ENCODE results near the gene TMEM53. TPM values are rescaled to one million over a fixed set of nuclear protein-coding genes. Genes with fewer than 3 reads are reported as not detected.

TMEM53 gene
- total and polyA plus RNA-seq, 2 donors (not counting 3 experiments of a cell fraction or from before 2014, with no cell fraction given) = 5.3 to 16.5 TPM

DNA sequence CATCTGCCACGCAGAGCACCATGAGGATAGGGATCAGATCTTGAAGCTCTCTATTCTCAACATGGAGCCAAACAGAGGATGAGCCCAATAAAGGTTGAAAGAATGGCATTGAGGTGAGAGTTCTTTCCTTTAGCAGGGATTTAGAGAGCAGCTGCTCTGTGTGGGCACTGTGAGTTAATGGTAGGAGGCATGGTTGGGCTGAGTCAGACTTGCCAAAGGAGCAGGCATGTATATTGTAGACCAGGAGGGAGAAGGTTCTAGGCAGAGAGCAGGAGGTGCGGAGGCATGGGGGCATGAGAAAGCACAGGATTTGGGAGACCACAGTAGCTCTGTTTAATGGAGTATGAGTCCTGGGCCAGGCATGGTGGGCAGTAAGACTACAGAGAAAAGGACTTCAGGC, 32.0 kb downstream of the TMEM53 start:
- Histone ChIP-seq H2AFZ (ENCODE audit: low read depth, low read length) (no peak overlapping the region), H4K20me1 (replicated peaks; ENCODE audit: control insufficient read depth, extremely low read depth, insufficient read depth, low read length) (no peaks in the 10 kb centered on the region), H3K27ac (ENCODE audit: insufficient read depth, low read depth, low read length) (no peak overlapping the region), H3K9me3 (replicated peaks; ENCODE audit: control insufficient read depth, insufficient read depth, low read length) (no peaks in the 10 kb centered on the region), H3K4me1 (ENCODE audit: control insufficient read depth, extremely low read depth, insufficient read depth, low read length) (no peaks in the 10 kb centered on the region), H3K27me3 (ENCODE audit: control insufficient read depth in 2 of 2, insufficient read depth in 2 of 2, low read length in 2 of 2) (no peaks in the 10 kb centered on the region), H3K4me2 (ENCODE audit: insufficient read depth, low read length) (no peak overlapping the region), H3K9me1 (replicated peaks; ENCODE audit: control insufficient read depth, extremely low read depth, insufficient read depth, low read length) (no peaks in the 10 kb centered on the region), H3K9ac (replicated peaks; ENCODE audit: extremely low read depth, insufficient read depth, low read length) (no peak overlapping the region), H3K4me3 (replicated peaks in 1 of 3; ENCODE audit: insufficient read depth in 1 of 3, low read depth in 1 of 3, low read length in 3 of 3) (no peak overlapping the region), H3K79me2 (ENCODE audit: control insufficient read depth, insufficient read depth, low read length) (no peaks in the 10 kb centered on the region), H3K36me3 (ENCODE audit: control insufficient read depth in 2 of 2, extremely low read depth in 1 of 2, insufficient read depth in 2 of 2, low read length in 2 of 2) (peaks cover 6 to 47% of the 10 kb centered on the region in 2 experiments)
- TF ChIP-seq, protein P1, sequence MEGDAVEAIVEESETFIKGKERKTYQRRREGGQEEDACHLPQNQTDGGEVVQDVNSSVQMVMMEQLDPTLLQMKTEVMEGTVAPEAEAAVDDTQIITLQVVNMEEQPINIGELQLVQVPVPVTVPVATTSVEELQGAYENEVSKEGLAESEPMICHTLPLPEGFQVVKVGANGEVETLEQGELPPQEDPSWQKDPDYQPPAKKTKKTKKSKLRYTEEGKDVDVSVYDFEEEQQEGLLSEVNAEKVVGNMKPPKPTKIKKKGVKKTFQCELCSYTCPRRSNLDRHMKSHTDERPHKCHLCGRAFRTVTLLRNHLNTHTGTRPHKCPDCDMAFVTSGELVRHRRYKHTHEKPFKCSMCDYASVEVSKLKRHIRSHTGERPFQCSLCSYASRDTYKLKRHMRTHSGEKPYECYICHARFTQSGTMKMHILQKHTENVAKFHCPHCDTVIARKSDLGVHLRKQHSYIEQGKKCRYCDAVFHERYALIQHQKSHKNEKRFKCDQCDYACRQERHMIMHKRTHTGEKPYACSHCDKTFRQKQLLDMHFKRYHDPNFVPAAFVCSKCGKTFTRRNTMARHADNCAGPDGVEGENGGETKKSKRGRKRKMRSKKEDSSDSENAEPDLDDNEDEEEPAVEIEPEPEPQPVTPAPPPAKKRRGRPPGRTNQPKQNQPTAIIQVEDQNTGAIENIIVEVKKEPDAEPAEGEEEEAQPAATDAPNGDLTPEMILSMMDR (IDR thresholded peaks at IDR 0.05; ENCODE audit: extremely low read depth in 1 of 2, insufficient read depth in 1 of 2, low read depth in 1 of 2, low read length in 2 of 2) = no peak
- TF ChIP-seq POLR2A (IDR thresholded peaks at IDR 0.05; ENCODE audit: low read depth, low read length) (no peak), GATA2 (IDR thresholded peaks at IDR 0.05; ENCODE audit: insufficient read depth, insufficient read length, low read depth, low read length) (no peak), JUN (IDR thresholded peaks at IDR 0.05; ENCODE audit: borderline replicate concordance, insufficient read depth, insufficient read length, low read depth) (no peak), EZH2 (IDR thresholded peaks at IDR 0.05; ENCODE audit: borderline replicate concordance, low read depth, low read length, severe bottlenecking) (no peak), FOS (IDR thresholded peaks at IDR 0.05; ENCODE audit: borderline replicate concordance, insufficient read depth, low read length) (no peak), MYC (IDR thresholded peaks at IDR 0.05; ENCODE audit: low read depth, low read length) (no peak), POLR2AphosphoS5 (IDR thresholded peaks at IDR 0.05; ENCODE audit: insufficient read depth, low read depth, low read length) (no peak)
- TF ChIP-seq, protein P2, sequence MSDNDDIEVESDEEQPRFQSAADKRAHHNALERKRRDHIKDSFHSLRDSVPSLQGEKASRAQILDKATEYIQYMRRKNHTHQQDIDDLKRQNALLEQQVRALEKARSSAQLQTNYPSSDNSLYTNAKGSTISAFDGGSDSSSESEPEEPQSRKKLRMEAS (IDR thresholded peaks at IDR 0.05; ENCODE audit: insufficient read depth, insufficient read length) = no peak
- no peak for FAIRE-seq
- dilution Hi-C loops (cut with MboI; ENCODE audit: extremely low pct_ligation_motif_present, low sequenced_read_pairs) (no loop called here), intact Hi-C loops (cut with micrococcal nuclease) (no loop called here)
- no TSS peak for BruUV-seq (replicated peaks)
- no peak for DNase-seq (ENCODE audit: low read depth, low spot score)
- ChIA-PET CTCF (interaction anchor here (0.9 to 6.1 kb wide), 3 partner anchors 10 to 31 kb away, joined by 3 to 48 read pairs (median 7); no protein-coding TSS in a partner anchor), POLR2A (interaction anchor here (2.1 to 2.6 kb wide), 2 partner anchors 10 kb away, joined by 4 to 15 read pairs; no protein-coding TSS in a partner anchor)

Measured in endothelial cell of umbilical vein (primary cell).